NCI-H2196 (cell line): ENCODE results near the gene NCOA1.
"Not testable (repeated sequence)": the region's sequence is repeated elsewhere in the genome, so short reads cannot be mapped to it uniquely, and the experiment has no call there.

Source experiments
- DNase-seq: peaks from one replicate; lab custom pipeline; 2025; ENCODE audit not compliant: unreplicated experiment; lab: John Stamatoyannopoulos, UW

Gene NCOA1

DNA sequence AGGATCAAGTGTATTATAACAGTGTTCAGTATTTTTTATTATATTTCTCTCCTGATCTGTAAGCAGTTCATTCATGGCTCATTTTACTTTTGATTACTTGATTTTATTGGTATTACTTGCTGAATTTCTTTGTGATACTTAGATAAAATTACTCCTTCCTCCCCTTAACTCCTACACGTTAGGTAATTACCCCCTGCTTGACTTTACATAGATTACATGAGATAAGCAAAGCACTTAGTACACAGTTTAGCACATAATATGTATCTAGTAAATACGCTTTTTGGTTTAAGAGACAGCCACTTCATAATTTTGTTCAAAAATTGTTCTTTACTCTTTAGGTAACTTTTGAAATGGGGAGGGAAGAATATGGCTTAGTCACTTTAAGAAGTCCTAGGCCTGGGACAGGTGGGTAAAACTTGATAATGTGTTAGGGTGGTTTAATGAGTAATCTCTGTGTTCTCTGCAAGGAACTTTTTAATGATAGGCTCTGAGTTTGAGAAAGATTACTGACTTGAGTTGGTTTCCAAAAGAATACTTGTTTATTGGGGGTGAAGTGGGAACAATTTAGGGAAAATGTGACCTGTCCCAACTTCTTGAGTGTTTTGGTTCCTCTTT lies 80.9 kb downstream of the NCOA1 start:
- DNase-seq: no peak

DNA sequence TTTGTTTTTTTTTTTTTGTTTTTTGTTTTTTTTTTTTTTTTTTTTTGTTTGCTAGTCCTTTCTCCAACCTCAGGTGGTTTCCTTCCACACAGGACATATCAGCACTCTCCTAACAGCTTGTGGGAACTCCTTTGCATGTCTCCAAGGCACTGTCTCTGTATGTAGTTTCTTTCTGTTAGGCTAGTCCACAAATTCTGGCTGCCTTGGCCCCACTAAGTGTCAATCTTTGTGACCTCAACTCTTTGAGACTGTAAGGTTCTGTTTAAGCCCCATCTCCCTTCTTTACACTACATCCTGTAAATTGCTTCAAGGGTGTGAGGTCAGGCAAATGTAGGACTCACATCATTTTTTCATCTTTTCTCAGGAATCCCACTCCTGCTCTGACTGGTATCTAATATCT lies 85.1 kb downstream of the NCOA1 start:
- no peak for DNase-seq

DNA sequence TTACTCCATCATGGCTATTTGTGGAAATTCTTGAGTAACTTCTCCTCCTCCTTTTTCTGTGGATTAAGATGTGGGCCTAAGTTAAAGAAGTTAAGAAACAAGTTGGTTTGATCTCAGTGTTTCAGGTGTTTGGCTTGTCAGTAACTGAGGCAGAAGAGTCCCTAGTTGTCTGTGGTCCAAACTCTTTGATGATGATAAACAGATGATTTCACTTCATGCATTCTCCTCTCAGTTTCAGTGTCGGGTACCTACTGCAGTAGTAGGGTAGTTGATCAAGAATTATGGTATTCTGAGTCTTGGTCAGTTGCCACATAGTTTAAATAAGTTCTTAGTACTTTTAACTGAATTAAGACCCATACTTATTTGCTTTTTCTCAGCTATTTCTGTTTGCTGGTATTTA lies 85.6 kb downstream of the NCOA1 start:
- no peak for DNase-seq

DNA sequence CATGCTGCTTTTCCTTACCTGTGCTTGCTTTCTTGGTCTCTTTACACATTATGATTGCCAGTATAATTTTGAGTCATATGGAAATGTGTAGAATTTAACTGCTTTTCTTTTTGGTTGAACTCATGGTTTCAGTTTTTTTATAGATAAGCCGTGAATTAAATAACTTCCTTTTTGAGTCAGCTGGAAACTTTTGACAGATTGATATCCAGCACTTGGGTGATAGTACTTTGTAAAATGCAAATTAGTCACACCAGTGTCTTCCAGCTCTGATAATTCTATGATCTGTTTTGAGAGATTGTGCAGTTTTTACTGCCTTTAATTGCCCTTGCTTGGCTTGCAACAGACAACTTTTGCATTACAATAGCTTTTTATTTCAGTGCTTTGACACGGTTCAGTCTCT lies 86.4 kb downstream of the NCOA1 start:
- no peak for DNase-seq

DNA sequence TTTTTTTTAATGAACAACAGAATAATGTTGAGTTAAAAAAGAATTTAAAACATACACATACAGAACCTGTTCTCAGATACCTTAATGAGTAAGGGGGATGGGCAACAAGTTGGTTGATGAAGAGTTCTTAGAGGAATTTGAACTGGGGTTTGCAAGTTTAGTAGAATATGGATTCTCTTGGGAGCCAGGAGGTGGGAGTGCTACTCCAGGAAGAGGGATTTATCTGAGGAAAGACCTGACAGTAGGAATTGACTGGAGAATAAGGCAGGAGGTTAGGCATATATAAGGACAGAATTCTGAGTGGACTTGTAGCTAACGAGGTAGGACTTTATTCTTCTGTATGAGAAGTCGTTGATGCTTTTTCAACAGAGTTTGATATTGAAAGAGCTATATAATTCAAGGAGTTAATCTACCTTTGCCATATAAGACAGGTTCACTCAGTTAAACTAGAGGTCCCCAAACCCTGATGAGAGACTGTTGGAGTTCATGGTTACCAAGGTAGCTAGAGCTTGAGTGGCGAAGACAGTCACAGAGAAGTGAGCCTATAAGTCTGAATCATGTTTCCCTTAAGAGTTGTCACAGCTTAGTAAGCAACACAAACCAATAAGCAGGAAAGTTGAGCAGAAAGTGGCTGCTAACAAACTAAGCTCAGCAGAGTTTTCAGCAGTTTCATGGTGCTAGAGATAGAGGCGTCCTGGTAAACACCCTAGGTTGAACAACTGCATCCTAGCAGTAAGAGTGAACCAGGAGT lies 88.2 kb downstream of the NCOA1 start:
- no peak for DNase-seq

DNA sequence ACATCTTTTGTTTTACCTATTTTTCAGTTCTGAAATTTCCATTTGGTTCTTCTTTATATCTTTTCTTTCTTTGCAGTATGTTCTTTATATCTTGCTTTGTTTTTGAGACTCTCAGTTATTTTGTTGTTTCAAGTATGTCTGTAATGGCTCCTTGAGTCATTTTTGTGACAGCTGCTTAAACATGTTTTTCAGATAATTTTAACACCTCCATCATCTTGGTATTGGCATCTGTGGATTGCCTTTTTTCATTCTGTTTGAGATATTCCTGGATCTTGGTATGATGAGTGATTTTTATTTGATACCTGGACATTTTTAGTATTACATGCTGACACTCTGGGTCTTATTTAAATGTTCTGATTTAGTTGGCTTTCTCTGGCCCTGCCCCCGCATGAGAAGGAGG lies 89.5 kb downstream of the NCOA1 start:
- no peak for DNase-seq

DNA sequence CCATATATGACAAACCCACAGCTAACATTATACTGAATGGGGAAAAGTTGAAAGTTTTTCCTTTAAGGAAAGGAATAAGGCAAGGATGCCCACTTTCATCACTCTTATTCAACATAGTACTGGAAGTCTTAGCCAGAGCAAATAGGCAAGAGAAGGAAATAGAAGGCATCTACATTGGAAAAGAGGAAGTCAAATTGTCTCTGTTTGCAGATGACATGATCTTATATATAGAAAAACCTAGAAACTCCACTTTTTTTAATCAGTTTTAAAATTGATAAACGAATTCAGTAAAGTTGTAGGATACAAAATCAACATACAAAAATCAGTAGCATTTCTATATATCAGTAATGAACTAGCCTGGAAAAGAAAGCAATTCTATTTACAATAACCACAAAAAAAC lies 90.9 kb downstream of the NCOA1 start:
- not testable (repeated sequence) for DNase-seq

DNA sequence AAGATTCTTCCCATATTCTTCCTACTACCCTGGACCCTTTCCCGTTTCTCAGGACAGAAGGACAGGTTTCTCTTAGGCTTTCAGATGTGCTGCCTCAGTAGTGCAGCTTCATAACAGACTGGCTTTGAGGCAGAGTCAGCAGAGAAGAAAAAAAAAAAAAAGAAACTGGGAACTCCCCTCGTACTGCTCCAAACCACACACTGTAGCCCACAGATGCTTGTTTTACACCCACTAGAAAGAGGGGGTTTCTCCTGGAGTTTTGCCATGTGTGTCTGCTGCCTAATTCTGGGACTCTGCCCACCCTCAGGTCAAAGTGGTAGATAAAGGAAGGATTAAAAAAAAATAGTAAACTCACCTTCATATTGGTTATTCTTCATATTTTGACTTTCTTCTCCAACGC lies 95.9 kb downstream of the NCOA1 start:
- no peak for DNase-seq

DNA sequence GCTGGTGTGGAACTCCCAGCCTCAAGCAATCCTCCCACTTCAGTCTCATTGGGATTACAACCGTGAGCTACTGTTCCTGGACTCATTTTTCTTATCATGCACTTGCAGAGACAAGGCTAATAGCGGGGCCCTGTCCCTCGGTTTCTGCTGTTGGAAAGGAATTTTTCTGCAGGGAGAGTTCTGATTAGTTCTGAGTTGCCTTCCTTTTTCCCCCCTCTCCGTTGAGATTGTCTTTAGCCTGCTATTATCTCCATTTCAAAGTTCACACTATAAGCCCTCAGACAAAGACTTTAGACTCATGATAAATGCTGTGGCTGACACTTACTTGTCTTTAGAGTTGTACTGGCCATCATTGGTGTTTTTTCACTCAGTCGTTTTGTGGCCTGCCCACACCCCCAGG lies 97.2 kb downstream of the NCOA1 start:
- DNase-seq: no peak

DNA sequence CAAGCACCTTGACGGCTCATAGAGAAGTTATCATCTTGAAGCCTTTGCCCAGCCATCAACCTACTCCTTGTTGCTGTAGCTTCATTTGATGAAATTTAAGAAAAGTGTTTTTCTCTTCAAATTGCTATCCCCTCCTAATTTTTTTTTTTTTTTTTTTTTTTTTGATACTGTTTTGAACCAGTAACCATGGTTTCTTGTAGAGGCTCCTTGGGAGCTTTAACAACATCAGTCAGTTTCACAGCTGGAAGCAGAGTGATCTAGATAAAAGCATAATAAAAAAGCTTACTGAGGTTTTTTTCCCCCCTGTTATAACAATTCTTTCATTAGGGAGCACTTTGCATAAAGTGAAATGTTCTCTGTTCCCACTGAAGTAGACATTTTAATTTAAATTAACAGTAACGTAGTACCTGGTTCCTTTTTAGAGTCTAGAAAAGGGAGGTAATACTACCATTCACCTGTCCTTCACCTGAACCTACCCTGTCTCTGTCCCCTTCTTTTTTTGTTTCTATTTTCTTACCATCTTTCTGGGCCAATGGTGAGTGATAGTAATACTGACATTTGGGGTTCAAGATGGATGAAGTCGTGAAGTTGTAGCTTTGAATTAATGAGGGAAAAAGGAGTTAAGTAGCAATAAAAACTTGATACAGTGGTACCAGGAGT lies 101.5 kb downstream of the NCOA1 start:
- DNase-seq: no peak

DNA sequence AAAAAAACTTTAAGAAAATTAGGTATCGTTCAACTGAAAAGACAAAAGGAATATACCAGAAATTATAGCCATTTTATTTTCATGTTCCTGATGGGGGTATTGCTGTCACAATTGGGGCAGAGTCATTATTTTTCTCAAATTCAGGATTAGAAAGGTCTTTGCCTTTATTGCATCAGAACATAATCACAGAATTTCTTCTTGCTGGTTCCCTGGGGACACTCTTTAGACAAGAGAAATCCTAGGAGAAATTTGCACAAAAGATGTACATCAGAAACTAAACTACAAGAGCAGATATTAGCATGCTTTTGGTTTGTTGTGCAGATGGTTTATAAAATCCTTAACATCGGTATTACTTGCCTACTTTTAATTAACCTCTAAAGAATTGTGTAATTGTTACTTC lies 103.2 kb downstream of the NCOA1 start:
- no peak for DNase-seq

DNA sequence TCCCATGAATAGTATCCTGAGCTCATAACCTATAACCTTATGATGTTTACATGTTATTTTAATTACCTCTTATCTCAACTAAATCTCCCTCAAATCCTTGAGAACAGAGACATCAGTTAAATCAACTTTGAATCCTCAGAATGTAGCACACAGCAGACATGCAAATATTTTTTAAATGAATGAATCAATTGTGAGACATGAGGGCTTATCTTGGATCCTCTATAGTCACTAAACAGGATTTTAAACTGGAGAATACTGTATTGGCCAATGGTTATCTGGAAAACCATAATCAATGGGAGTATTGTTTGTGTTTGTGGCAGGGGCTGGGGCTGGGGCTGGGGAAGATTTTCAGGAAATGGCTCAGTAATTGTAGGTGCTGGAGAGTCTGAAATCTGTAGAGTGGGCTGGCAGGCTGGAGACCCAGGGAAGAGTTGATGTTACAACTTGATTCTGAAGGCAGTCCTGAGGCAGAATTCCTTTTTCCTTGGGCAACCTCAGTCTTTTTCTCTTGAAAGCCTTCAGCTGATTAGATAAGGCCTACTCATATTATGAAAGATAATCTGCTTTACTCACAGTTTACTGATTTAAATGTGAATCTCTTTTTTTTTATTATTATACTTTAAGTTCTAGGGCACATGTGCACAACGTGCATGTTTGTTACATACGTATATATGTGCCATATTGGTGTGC lies 106.3 kb downstream of the NCOA1 start:
- no peak for DNase-seq

DNA sequence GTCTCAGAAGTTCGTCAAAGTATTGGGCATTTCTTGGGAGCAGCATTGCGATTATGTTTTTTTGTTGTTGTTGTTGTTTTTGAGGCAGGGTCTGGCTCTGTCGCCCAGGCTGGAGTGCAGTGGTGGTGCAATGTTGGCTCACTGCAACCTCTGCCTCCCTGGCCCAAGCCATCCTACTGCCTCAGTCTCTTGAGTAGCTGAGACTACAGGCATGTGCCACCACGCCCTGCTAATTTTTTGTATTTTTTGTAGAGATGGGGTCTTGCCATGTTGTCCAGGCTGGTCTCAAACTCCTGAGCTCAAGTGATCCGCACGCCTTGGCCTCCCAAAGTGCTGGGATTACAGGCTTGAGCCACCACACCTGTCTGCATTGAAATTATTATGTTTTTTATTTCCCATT lies 109.1 kb downstream of the NCOA1 start:
- DNase-seq: not testable (repeated sequence)

DNA sequence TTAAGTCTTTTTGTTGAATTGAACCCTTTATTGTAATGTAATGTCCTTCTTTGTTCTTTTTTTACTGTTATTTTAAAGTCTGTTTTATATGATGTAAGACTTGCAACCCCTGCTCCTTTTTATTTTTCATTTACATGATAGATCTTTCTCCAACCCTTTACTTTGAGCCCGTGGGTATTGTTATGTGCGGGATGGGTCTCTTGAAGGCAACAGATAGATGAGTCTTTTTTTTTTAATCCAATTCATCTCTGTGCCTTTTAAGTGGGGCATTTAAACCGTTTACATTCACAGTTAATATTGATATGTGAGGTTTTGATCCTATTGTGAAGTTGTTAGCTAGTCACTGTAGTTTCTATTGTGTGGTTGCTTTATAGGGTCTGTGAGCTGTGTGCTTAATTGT lies 120.6 kb downstream of the NCOA1 start:
- DNase-seq: no peak

DNA sequence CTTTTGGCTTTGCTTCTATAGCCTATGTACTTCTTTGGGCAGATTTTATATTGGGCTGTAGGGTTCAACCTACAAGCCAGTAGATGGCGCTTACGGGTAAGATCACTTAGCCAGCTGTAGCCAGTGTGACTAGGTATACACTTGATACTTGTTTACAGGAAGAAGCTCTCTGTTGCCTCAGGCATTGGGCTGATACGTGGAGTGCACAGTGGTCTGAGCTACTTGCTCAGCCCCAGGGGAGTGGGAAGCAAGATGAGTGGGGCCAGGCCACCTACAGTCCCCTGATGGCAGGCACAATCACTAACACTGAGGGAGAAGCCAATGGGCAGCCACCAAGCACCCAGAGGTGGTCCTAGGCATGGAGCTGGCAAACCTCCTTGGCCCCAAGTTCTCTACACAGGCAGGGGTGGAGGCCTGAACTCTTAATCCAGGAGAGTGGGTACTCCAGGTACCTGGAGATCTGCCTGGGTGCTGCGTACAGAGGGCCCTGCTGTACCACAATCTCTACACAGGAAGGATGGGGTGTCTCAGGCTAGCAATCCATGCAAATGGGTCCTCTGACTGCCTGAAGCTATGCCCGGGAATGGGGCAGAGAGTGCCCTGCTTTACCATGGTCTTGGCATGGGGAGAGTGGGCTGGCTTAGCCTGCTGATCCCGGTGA lies 122.2 kb downstream of the NCOA1 start:
- DNase-seq: peak; percentile 10

DNA sequence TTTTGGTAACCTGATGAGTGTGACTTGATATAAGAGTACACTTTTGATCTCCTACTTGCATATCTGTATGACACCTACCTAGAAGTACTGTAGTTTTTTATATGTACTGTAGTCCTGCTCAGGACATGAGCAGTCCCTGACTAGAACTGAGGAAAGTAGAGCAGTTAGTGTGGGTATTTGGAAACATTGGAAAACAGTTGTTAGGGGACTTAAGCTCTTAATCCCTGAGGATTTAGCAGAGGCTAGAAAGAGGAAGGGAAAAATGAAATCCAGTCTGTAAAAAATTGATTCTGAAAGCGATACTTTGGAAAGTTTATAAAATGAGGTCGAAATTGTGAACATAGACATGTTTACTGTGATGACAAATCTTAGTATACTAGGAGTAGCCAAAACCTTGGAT lies 125.6 kb downstream of the NCOA1 start:
- DNase-seq: no peak

DNA sequence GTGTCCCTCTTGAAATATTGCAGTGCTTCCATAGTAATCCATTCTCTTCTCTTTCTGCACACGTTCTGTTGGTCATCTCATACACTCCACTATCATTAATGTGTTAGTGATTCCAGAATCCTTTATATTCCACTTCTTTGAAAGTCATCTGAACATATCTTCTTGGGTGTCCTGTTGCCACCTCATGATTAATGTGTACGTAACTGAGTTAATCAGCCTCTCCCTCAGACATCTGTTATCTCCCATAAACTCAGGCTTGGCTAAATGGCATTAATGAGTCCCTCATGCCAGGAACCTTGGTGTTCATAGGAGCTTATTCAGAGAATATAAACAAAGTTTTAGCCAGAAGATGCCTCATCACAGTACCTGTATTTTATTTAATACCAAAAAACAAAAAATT lies 126.4 kb downstream of the NCOA1 start:
- DNase-seq: no peak

DNA sequence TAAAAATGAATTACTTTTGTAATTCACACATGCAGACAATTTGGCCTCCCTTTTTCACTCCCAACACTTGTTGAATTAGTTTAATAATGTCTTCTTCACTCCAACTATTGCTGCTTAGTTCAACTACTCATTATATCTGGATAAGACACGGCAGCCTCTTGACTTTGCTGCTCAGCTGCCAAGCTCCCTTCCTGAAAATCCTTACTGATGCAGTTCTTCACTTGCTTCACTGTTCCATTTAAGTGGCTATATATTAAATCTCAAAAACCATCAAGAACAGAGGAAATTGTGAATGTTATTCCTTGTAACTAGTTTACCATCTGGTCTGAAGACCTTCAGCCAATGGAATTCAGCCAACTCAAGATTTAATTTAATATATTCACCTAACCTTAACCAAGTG lies 127.1 kb downstream of the NCOA1 start:
- no peak for DNase-seq

DNA sequence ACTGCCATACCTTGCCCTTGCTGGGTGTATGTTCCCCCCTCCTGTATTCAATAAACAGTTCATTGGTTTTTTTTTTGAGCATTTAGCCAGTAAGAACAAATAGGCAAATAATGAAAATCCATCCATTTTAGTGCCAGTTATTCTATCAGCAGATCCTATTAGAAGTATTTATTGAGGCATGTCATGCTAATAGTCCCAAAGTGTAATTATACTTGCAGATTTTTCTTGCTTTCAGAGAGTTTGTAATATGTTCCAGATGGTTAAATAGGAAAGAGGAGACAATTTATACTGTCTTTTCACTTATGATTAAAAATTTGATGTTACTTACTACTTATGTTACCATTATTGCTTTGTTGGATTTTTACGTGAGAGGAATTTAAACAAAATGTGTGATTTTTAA lies 127.6 kb downstream of the NCOA1 start:
- no peak for DNase-seq

DNA sequence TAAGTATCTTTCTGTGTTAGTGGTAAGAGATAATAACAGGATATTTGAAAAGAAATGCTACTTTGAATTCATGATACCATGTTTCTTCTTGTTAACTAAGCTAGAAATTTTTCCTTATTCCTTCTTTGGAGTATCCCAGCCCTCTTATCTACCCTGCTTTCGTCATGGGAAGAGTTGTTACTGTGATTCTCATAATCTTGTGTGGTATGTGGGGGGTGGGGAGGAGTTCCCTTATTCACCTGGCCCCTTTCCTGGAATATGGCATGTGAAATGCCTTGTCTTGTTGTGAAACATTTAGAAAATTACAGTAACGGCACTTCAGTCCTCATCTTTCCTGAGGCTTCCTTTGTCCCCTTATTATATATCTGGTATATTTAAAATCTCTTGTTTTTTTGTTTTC lies 129.9 kb downstream of the NCOA1 start:
- DNase-seq: no peak

DNA sequence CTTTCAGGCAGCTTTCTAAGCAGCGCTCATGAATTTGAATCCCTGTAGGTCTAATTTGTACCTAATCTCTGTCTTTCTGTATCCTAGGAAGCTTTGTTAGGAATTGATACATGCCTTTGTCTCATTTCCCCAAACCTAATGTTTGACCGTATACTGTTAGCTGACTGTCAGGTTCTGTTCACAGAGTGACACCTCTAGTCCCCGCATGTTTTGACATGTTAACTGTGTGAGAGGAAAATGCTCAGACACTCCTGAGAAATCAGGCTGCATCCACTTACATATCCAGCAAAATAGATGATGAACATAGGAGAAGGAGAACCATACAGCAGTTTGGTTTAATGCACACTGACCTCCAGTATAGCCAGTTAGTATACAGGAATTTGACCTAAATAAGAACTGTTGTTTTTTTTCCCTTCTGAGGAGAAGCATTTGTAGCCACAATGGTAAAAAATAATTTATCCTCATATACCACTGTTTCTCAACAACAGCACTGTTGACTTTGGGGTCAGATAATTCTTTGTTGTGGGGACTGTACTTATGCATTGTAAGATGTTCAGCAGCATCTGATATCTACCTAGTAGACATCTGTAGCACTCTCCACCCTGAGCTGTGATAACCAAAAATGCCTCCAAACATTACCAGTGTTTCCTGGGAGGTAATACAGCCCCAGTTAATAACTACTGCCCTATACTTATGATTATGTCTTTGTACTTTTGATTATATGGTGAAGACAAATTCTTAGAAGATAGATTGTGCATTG lies 130.9 kb downstream of the NCOA1 start:
- DNase-seq: no peak
